ENCODE data around the gene NUDT1.

NUDT1 gene

DNA sequence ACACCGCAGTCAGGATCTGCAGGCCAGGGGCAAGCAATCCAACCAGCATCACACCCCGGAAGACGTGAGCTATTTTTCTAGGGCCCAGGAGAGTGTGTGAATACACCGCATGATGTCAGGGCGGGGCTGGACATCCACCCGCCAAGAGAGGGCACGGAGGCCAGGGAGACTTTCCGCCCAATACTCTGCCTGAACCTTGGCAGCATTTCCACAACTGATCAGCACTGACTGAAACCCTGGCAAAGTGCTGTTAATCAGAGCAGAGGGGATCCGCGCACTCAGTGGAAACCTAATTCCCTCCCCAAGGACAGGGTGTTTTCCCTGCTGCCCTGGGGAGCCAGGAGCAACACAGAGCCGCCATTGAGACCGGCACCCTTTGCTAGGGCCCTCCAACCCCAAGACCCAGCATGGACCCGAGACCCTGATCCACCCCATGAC lies 17.5 kb upstream of the NUDT1 start:
- no peak for DNase-seq (ENCODE audit: low read depth in 3 of 3)

DNA sequence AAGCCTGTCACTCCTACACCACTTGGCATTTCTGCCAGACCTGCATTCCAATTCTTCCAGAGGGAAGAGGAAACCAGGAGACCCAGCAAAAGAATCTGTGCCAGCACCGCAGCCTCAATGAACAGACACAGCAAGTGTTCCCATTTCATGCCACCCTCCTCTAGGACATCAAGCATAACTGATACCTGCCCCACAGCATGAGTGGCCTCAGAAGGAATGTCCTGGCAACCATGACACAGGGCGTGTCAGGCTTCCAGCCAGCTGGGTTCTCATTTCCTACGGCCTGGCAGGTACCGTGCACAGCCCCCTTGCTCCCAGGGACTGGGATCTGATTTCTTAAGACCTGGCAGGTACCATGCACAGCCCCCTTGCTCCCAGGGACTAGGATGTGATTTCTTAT lies 17.1 kb upstream of the NUDT1 start:
- DNase-seq (ENCODE audit: low read depth in 3 of 3) = no peak

DNA sequence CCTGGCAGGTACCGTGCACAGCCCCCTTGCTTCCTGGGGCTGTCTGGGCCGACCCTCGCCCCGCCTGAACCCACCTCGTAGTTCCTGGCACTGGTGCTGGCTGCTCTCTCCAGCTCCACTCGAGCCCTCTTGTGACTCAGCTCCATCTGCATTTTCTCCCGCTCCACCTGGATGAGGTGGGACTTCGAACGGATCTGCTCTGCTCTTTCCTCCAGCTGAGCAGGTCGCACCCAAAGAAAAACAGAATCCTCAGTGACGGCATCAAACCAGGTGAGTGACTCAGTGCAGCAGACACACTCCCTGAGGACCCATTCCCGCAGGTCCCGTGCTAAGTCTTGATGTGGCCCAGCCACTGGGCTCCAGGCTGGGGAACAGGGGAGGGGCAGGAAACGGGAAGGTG lies 16.7 kb upstream of the NUDT1 start:
- no peak for DNase-seq (ENCODE audit: low read depth in 3 of 3)

DNA sequence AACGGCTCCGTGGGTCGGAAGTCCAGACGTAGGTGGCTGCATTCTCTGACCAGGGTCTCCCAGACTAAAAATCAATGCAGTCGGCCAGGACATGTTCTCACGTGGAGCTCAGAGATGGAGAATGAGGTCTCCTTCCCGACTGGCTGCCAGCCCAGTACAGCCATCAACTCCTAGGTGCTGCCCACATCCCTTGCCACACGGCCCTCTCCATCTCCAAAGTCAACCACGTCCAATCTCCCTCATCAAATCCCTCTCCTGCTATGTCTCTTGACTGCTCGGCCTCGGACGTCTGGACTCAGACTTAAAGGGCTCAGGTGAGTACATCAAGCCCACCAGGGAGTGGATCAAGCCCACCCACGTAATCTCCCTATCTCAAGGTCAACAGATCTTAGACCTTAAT lies 16.2 kb upstream of the NUDT1 start:
- DNase-seq (ENCODE audit: low read depth in 3 of 3) = no peak

DNA sequence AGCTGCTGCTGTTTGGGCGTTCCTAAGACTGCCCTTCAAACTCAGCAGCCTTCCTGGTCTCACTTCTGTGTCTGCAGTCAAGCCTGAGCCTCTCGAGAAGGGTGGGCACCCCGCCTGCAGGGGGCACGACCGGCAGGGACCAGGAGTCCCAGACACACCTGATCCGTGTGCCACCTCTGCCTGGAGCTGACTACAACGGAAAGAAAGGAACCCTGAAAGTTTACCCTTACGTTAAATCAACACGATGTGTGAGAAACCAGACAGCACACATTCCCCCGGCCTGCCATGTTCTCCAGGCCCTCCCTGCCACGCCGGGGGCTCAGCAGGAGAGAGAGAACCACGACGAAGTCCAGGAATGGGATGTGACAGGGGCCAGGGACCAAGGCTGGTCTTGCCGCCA lies 14.3 kb upstream of the NUDT1 start:
- DNase-seq (ENCODE audit: low read depth in 3 of 3) = no peak

DNA sequence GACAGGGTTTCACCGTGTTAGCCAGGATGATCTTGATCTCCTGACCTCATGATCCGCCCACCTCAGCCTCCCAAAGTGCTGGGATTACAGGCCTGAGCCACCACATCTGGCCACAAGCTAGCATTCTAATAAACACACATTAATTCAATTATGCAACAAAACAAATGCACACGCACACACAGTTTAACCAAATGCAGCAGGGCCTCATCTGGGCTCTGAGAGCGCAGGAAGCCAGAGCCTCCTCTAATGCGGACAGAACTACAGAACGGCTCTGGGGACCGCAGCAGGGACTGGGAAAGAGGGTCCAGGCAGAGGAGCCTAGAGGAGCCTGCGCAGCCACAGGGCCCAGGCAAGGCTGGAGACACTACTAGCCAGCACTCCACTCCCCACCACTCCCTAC lies 13.1 kb upstream of the NUDT1 start:
- no peak for DNase-seq (ENCODE audit: low read depth in 3 of 3)

DNA sequence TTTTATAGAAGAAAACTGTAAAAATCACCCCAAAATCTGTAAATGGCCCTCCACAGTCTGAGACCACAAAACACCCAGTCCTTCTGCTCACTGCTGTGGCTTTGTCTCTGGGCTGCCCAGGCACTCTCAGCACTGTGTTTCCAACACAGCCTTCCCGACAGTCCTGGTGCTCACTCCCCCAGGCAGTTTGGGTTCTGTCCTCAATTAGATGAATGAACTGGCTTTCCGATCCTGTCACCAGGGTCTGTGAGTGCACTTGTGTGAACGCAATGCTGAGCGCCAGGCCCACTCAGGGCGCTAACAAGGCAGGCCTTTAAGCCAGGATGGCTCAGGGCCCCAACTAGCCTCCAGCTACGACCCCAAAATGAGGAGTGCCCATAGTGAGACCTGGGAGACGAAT lies 12.6 kb upstream of the NUDT1 start:
- DNase-seq (ENCODE audit: low read depth in 3 of 3) = no peak

DNA sequence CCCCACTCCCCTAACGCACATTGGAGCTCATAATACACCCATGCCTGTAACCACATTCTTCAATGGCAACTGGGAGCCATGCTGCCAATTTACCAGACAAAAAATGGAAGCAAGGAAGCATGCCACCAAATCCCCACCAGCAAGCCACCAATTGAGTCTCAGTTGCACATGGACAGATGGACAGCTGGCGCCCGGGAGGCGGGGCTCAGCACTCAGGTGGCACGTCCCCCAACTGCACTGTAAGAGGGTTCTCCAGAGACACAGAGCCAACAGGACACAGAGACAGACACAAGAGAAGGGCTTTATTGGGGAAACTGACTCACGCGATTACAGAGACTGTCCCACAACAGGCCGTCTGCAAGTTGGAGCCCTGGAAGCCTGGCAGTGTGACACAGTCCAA lies 11.8 kb upstream of the NUDT1 start:
- DNase-seq (ENCODE audit: low read depth in 3 of 3) = no peak

DNA sequence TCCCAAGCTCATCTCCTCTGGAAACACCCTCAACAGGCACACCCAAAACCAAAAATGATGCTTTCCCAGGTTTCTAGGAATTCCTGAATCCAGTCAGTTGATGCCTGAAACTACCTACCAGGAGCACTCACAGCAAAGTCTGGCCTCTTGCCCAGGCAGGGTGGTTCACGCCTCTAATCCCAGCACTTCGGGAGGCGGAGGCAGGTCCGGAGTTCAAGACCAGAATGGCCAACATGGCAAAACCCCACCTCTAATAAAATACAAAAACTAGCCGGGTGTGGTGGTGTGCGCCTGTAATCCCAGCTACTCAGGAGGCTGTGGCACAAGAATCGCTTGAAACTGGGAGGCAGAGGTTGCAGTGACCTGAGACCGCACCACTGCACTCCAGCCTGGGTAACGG lies 11.1 kb upstream of the NUDT1 start:
- no peak for DNase-seq (ENCODE audit: low read depth in 3 of 3)

DNA sequence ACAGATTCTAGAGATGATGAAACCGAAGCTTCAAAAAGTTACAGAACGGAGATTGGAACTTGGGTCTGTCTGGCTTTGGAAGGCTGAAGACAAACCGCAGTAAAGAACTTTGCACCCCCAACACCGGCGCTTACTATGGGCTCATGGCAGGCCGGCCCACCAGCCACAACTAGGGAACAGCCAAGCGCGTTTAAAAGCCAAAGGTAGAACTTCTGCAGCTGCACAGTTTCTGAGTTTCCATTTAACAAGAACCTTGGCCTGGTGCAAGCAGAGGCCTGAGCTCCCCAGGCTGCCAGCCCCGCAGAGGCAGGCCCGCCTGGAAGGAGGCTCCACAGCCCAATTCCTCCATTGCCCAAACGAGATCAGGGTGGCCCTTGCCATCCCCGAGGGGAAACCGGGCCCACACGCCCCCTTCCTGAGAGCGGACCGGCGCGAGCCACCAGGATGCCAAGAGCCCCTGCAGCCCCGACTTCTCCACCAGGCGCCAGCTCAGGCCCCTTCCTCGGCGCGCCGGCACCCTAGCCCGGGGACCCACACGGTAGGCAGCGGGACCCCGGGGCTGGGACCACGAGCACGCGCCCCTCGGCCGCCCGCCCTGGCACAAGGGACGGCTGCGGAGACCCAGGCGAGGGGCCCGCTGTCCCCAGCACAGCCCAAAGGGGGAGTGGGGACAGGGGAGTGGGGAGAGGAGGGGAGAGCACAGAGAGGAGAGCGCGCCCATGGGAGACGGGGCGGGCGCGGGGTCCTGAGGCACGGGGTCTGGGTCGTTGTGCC lies 9.8 kb upstream of the NUDT1 start:
- peak in 1 of 3 experiments; percentile 19 for DNase-seq (ENCODE audit: low read depth in 3 of 3)

DNA sequence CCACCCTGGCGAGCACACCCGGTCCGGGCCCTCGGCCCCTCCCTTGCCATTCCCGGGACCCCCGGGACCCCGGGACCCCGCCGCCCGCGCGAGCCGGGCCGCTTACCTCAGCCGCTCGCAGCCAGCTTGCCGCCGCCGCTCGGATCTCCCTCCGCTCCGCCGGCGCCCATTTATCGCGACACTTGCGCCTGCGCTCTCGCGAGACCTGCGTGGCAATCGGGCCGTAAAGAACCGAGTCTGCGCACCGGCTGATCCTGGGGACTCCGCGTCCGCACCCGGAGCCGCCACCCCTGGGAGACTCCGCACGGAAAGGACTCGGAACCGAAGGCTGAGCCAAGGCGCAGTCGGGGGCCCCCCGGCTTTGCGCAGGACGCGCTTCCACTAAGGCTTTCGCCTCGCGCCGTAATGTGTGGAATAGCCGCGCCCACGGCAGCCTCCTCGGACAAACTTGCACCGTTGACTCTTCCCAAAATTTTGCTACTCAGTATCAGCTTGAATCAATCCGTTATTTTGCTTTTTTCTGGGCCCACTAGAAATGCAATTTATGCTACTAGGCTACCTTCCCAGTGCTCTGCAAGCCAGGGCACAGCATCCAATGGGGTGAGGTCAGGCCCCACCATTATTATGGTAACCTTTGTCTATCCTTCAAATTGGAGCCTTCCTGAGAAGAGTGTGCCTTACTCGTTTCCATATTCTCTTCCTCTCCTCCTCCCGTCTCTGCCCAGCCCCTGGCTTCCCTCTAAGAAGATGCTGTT lies 9.1 kb upstream of the NUDT1 start, which contains the start of gene MAD1L1:
Gene MAD1L1, minus strand, starts transcription at position 180 of the 755 bp plus-strand sequence. CDS start 2,812 bp downstream, outside the sequence.
- DNase-seq (ENCODE audit: low read depth in 3 of 3) = peak; percentile 78

DNA sequence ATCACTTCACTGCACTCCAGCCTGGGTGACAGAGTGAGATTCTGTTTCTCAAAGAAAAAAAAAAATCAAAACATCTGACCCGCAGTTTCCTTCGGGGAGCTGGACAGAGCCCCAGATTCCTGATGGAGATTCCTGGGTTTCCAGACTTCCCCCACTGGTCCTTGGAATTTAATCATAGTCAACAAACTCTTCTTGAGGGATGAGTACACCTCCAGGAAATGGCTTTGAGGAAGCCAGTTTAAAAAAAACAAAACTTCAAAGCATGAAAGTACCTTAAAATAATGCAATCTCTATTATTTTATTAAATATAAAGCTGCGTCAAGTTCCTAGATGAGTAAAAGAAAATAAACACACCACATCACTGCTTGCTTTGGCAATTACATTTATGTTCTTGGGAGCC lies 8.1 kb upstream of the NUDT1 start:
- no peak for DNase-seq (ENCODE audit: low read depth in 3 of 3)

DNA sequence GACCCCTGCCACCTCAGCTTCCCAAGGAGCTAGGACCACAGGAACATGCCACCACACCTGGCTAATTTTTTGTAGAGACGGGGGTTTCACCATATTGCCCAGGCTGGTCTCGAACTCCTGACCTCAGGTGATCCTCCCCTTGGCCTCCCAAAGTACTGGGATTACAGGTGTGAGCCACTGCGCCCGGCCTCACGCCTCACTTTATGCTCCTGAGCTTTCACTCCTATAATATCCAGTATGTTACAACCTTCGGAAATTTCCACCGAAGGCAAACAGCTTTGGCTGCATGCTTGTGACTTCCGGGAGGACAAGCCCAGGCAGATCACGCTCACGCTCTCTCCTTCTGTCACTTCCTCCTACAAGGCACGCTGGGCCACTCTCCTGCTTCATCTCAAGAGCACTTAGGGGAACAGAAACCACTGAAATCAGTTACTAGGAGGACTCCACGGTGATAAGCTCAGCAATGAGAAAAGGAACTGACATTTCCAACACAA lies 4.9 kb upstream of the NUDT1 start:
- DNase-seq (ENCODE audit: low read depth in 3 of 3) = no peak

DNA sequence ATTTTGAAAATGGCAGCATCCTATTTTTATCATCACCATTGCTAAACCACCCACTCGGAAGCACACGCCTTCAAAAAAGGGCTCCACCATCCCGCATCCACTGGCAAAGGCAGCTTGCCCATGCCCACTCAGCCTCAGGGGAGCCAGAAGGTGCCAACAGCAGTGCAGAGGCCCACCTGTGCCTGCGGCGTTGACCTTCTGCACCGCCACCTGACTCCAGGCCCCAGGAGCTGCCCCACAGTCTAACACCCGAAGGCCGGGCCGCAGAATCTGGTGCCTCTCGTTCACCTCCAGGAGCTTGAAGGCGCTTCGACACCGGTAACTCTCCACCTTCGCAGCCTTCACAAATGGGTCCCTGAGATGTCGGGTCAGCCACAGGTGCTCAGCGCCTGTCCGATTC lies 2.8 kb upstream of the NUDT1 start:
- no peak for DNase-seq (ENCODE audit: low read depth in 3 of 3)

DNA sequence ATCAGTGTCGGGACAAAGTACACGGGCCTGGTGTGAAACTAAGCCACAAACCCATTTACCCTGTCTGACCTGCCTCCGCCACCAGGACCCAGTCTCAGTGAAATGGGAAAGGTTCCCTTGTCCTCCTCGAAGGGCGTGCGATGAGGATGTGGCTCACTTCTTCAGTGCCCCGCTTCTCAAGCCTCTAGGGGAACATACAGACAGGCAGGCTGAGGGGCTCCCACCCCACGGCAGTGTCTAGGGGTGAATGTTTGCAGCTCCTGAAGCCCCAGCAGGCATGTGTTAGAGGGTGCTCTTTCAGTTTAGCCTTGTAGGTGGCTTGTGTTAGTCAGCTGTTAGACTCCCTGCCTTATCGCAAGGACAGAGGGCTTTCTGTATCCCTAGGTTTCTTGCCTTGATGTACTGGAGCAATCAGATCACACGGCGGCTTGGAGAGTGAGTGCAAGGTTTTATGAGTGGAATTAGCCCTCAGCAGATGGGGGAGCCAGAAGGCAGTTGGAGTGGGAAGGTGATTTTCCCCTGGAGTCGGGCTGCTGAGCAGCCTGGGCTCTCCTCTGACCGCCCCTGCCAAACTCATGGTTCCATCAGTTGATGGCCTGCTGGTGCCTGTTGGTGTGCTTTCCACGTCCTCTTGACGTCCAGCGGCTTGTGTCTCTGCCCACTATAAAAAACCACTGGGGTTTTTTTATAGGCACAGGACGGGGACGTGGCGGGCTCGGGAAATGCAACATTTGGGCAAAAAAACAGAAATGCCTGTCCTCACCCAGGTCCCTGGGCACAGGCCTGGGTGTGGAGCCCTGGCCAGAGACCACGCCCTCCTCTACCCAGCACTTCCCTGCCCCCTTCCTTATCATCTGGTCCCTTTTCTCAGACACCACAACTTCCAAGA lies 759 bp downstream of the NUDT1 start:
- no peak for DNase-seq (ENCODE audit: low read depth in 3 of 3)

DNA sequence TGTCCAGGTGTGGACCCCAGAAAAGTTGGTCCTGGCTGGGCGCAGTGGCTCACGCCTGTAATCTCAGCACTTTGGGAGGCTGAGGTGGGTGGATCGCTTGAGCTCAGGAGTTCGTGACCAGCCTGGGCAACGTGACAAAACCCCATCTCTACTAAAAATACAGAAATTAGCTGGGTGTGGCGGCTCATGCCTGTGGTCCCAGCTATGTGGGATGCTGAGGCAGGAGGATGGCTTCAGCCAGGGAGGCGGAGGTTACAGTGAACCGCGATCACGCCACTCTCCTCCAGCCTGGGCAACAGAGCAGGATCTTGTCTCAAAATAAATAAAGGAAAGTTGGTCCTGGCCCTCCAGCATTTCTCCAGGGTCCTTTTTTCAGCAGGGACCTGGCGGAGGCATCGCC lies 1.4 kb downstream of the NUDT1 start:
- no peak for DNase-seq (ENCODE audit: low read depth in 3 of 3)

DNA sequence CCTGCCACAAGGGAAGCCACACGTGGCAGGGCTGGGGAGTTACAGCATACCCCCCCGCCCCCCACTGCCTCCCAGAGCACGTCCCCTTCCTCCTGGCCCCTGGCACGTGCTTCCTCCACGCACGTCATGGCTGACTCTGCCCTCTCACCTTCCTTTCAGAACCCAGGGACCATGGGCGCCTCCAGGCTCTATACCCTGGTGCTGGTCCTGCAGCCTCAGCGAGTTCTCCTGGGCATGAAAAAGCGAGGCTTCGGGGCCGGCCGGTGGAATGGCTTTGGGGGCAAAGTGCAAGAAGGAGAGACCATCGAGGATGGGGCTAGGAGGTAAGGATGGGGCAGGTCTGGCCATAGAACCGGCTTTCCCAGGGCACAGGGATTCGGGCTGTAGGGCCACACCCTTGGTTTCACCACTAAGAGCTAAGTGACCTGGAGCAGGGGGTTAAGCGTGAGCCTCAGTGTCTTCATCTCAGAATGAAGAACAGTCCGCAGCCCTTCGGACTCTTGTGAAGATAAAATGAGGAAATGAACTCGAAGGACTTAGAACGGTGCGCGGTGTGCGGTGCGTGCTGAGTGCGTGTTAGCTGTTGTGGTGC lies 2.5 kb downstream of the NUDT1 start:
- DNase-seq (ENCODE audit: low read depth in 3 of 3) = no peak

DNA sequence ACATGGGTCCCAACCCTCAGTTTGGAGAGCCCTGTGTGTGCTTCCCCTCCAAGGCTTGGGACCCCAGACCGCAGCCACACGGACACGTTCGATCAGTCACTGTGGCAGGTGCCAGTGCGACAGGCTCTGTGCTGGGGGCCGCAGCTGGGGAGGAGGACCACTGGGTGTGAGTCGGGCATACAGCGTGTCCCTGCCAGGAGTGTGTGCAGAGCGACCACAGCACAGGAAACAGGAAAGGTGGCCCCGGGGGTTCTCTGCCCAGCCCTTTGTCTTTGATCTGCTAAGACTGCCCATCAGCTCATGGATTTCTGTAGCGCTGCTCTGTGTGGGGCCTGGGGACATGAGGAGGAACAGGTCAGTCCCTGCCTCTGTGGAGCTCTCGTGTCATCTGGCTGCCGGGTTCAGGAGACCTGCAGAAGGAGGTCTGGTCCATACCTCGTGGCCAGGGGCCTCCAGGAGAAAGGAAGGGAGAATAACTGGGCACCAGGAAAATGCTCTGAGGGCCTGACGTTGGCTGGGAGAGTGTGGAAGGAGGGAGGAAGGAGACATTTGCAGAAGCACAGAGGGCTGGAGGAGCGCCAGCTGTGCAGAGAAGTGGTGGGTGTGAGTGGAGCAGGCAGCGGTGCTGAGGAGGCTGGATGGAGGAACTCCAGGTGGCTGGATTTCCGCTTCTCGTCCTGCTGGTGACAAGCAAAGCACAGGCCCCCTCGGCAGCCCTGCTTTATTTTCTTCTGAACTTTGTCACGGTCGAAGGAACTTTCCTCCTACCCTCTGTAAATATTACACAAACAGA lies 4.1 kb downstream of the NUDT1 start:
- no peak for DNase-seq (ENCODE audit: low read depth in 3 of 3)

DNA sequence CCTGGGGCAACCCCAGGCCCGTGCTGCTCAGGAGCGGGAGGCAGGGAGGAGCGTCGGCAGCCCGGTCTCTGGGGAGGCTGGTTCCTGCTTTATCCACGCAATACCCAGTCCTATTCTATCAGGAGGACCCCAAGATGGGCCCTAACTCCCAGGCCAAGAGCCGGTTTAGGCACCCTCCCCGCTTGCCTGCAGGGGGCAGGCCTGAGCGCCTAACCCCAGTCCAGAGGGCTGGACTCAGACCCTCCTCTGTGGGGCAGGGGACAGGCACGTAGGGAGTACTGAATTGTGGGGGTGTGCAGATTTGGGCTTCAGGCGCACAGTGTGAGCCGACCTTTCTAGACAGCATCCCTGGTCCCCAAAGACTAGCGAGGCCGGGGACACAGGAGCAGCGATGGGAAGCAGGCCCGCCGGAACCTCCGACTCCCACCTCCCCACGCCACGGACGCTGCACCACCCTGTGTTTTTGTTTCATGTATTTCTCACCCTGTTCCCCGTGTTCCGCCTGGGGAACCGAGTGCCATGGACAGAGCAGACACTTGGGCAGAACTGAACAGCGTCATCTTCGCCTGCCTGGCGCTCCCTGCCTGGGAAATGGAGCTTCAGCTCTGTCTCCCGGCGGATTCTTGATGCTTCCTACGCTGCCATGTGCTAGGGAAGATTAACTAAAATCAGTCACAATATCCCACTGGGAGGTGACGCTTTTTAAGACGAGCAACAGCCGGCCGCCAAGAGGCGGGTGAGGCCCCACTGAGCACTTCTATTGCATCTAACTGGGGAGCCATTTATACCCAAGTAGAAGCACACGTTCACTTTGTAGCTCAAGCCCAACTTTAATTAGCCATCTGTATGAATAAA lies 5.3 kb downstream of the NUDT1 start:
- DNase-seq (ENCODE audit: low read depth in 3 of 3) = no peak
